GM18867 (cell line): ENCODE measurements around the gene MAGI1.
"Not testable (repeated sequence)": the region's sequence is repeated elsewhere in the genome, so short reads cannot be mapped to it uniquely, and the experiment has no call there.

ENCODE experiments used
- ATAC-seq: cut with Tn5 transposase; IDR thresholded peaks from one replicate; pipeline ENCODE4 v1.9.1; 2021; ENCODE audit warnings: mild to moderate bottlenecking, moderate library complexity; ENCODE audit not compliant: unreplicated experiment

Gene MAGI1

GRCh38 chr3:65582012-65582717, 456.6 kb downstream of the MAGI1 start:
- no peak for ATAC-seq

- no peak for ATAC-seq
These were observed 457.4 kb downstream of the MAGI1 start for GRCh38 chr3:65581313-65581712.

- no peak for ATAC-seq
These were observed 459.9 kb downstream of the MAGI1 start for GRCh38 chr3:65578861-65579260.

GRCh38 chr3:65577843-65578430, 460.8 kb downstream of the MAGI1 start:
- ATAC-seq: no peak

- no peak for ATAC-seq
These were observed 461.8 kb downstream of the MAGI1 start for GRCh38 chr3:65576966-65577365.

- ATAC-seq: no peak
These were observed 462.5 kb downstream of the MAGI1 start for GRCh38 chr3:65576228-65576627.

GRCh38 chr3:65575376-65575840, 463.3 kb downstream of the MAGI1 start:
- ATAC-seq: no peak

GRCh38 chr3:65573548-65574116, 465.1 kb downstream of the MAGI1 start:
- ATAC-seq: no peak

- no peak for ATAC-seq
These were observed 466.4 kb downstream of the MAGI1 start for GRCh38 chr3:65572175-65572777.

GRCh38 chr3:65569845-65570405, 468.8 kb downstream of the MAGI1 start:
- ATAC-seq: no peak

GRCh38 chr3:65569129-65569528, 469.6 kb downstream of the MAGI1 start:
- no peak for ATAC-seq

GRCh38 chr3:65568497-65568896, 470.2 kb downstream of the MAGI1 start:
- ATAC-seq: no peak

- ATAC-seq: not testable (repeated sequence)
These were observed 473.0 kb downstream of the MAGI1 start for GRCh38 chr3:65565744-65566143.

GRCh38 chr3:65564483-65564882, 474.2 kb downstream of the MAGI1 start:
- ATAC-seq: no peak

- ATAC-seq: no peak
These were observed 474.9 kb downstream of the MAGI1 start for GRCh38 chr3:65563861-65564260.

- no peak for ATAC-seq
These were observed 476.3 kb downstream of the MAGI1 start for GRCh38 chr3:65562447-65562846.

GRCh38 chr3:65561617-65562016, 477.1 kb downstream of the MAGI1 start:
- ATAC-seq: no peak

- ATAC-seq: no peak
These were observed 477.8 kb downstream of the MAGI1 start for GRCh38 chr3:65560901-65561300.

GRCh38 chr3:65560133-65560532, 478.6 kb downstream of the MAGI1 start:
- no peak for ATAC-seq

GRCh38 chr3:65559643-65560042, 479.1 kb downstream of the MAGI1 start:
- ATAC-seq: no peak

GRCh38 chr3:65558826-65559225, 479.9 kb downstream of the MAGI1 start:
- ATAC-seq: no peak
